GM19467 (cell line): Measurements from ENCODE around the gene COQ5.

ENCODE experiments used
- ATAC-seq: cut with Tn5 transposase; IDR thresholded peaks from one replicate; pipeline ENCODE4 v1.9.1; 2021; ENCODE audit warnings: mild to moderate bottlenecking, moderate library complexity; ENCODE audit not compliant: unreplicated experiment

COQ5 gene

DNA sequence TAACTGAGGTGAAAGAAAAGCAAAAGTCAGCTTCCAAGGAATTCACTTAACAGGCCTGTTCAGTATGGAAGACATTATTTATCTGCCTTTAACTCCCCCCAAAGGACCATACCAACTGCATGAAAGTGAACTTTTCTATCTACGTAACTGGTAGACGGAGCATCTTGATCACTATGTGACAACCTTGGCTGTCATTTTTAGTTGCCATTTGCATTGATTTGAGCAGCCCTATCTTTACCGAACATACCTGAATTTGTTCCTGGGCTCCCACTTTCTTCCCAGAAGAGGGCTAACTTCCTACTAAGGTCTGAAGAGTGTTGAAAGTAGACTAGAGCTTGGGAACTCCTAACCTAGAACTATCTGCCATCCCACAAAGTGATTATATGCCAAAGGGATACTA is 68.8 kb downstream of the COQ5 start:
- ATAC-seq, result no peak

DNA sequence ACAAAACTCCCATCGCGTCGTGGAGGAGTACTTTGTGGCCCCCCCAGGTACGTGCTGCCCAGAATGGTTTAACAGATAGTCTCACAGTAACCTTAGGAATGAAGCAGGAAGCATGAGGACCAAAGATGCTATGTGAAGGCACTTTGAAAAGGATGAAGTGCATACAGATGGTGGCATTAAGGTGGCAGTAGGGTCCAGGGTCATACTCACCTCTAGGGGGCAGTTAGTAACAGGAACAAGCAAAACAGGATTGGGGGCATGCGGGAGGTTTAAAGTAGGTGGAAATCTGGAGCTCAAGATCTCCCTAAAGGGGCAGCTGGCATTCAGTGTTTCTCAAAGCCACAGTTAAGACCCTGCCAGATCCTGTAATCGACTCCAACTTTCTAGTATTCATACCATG is 71.8 kb downstream of the COQ5 start:
- no peak for ATAC-seq

DNA sequence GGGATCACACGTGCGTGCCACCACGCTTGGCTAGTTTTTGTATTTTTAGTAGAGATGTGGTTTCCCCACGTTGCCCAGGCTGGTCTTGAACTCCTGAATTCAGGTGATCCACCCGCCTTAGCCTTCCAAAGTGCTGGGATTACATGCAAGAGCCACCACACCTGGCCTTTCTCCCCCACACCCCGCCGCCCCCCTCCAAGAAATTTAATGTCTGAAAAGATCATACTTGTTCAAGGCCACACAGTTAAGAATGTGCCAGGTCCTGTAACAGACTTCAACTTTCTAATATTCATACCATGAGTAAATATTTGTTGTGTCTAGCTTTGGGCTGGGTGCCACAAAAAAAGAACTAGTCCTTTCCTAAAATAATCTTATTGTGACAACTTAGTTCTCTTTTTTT is 73.7 kb downstream of the COQ5 start:
- no peak for ATAC-seq

DNA sequence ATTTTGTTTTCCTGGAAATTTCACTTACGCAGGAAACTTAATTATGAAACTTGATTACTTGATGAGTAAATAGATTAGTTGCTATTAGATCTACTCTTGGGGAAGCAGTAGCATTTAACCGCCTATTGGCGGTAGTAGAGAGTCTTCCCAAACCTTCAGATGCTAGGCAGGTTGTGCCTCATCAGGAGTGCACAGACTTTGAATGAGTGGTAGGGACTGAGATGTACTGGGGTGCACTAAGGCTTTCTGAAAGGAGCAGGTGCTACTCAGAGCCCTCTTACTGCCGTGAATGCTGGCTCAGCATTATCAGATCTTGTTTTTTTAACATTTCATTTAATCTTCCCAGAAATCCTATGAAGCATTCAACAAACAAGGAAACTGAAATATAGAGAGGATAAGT is 75.0 kb downstream of the COQ5 start:
- no peak for ATAC-seq
